ENCODE measurements around the gene CHP1. TPM values are rescaled to one million over a fixed set of nuclear protein-coding genes. Genes with fewer than 3 reads are reported as not detected.

The CHP1 gene
- total RNA-seq, 1 experiment from 2014 or later = 101 TPM

DNA sequence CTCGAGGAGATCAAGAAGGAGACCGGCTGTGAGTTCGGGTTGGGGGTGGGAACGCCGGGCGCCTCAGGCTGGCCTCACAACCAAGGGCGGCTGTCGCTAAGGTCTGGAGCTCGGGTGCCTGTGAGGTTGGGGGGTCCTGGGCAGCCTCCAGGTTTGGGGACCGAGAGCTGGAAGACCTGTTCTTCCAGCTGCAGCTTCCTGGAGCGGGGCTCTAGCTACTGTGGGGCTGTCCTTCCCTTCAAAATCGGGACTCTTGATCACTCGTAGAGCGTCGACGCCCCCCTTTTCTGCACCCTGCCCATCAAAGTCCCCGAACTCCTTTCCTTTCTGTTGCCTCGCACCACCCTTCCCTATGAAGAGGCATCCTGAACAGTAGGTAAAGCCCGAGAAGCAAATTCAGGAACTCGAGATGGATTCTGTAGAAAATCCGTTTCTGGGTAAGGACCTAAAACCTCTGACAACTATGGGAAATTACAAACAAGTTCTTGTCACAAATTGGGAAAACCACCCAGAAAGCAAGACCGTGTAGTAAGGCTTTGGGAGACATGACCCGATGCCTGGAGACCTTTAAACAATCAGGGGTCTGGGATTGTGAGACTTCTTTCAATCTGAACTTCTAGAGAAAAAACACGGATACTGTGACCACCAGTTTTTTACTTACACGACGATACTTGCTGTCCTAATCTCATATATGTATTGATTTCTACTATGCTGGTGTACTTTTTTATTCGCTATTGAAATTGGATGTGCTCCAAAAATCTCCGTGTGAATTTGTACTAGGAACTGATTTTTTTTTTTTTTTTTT, 556 bp downstream of the CHP1 start:
- BruUV-seq (replicated peaks) = TSS peak; percentile 43
- Histone ChIP-seq H3K9me3 (ENCODE audit: control insufficient read depth in 1 of 2, insufficient read depth in 1 of 2, low read depth in 1 of 2, low read length in 2 of 2) (no peaks in the 10 kb centered on the region), H3K9ac (ENCODE audit: low read length) (peak overlapping the region; percentile 79), H3K27ac (ENCODE audit: low read depth, low read length) (peak overlapping the region; percentile 78), H3K79me2 (ENCODE audit: insufficient read depth, low read length) (peaks cover 45% of the 10 kb centered on the region), H3K4me1 (ENCODE audit: control insufficient read depth in 1 of 2, insufficient read depth in 2 of 2, low read length in 2 of 2) (peaks cover 6 to 22% of the 10 kb centered on the region in 2 experiments; a peak in 3 of 4 replicates), H3K4me3 (replicated peaks in 1 of 2; ENCODE audit: low read depth in 1 of 2, low read length in 2 of 2) (peak overlapping the region; percentile 73 to 86), H3K36me3 (ENCODE audit: control insufficient read depth in 1 of 2, insufficient read depth in 2 of 2, low read length in 2 of 2) (no peaks in the 10 kb centered on the region), H4K20me1 (ENCODE audit: insufficient read depth) (no peaks in the 10 kb centered on the region), H3K27me3 (ENCODE audit: insufficient read depth, low read length) (no peaks in the 10 kb centered on the region), H3K4me2 (ENCODE audit: low read length) (peak overlapping the region; percentile 78), H3K9me2 (ENCODE audit: insufficient read depth) (no peaks in the 10 kb centered on the region), H2AFZ (ENCODE audit: low read depth, low read length, poor library complexity, severe bottlenecking) (no peak overlapping the region)
- intact Hi-C loops (cut with micrococcal nuclease) = no loop called here
- RAD21 ChIA-PET (ENCODE audit: low non-redundant PET in 1 of 2, low total read pairs in 2 of 2, uncharacterized antibody in 2 of 2, unreplicated experiment in 2 of 2) = interaction anchor here in 1 of 2 experiments (0.6 to 1.3 kb wide), 2 partner anchors 18 to 118 kb away, joined by 3 to 8 read pairs; no protein-coding TSS in a partner anchor
- CTCF ChIA-PET = interaction anchor here (0.7 to 1.4 kb wide), 4 partner anchors 16 to 326 kb away, joined by 3 to 6 read pairs (median 4); no protein-coding TSS in a partner anchor
- DNase-seq (ENCODE audit: low read depth, low spot score) (no peak), ATAC-seq (peak; percentile 54)
- TF ChIP-seq, protein P1, sequence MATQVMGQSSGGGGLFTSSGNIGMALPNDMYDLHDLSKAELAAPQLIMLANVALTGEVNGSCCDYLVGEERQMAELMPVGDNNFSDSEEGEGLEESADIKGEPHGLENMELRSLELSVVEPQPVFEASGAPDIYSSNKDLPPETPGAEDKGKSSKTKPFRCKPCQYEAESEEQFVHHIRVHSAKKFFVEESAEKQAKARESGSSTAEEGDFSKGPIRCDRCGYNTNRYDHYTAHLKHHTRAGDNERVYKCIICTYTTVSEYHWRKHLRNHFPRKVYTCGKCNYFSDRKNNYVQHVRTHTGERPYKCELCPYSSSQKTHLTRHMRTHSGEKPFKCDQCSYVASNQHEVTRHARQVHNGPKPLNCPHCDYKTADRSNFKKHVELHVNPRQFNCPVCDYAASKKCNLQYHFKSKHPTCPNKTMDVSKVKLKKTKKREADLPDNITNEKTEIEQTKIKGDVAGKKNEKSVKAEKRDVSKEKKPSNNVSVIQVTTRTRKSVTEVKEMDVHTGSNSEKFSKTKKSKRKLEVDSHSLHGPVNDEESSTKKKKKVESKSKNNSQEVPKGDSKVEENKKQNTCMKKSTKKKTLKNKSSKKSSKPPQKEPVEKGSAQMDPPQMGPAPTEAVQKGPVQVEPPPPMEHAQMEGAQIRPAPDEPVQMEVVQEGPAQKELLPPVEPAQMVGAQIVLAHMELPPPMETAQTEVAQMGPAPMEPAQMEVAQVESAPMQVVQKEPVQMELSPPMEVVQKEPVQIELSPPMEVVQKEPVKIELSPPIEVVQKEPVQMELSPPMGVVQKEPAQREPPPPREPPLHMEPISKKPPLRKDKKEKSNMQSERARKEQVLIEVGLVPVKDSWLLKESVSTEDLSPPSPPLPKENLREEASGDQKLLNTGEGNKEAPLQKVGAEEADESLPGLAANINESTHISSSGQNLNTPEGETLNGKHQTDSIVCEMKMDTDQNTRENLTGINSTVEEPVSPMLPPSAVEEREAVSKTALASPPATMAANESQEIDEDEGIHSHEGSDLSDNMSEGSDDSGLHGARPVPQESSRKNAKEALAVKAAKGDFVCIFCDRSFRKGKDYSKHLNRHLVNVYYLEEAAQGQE (IDR thresholded peaks at IDR 0.05; ENCODE audit: low read depth) = no peak
- TF ChIP-seq SIN3A (IDR thresholded peaks at IDR 0.05; ENCODE audit: low read depth) (no peak), POLR2A (IDR thresholded peaks at IDR 0.05; ENCODE audit: borderline replicate concordance, extremely low read depth, insufficient read depth, insufficient read length) (no peak), CBX3 (IDR thresholded peaks at IDR 0.05; ENCODE audit: low read depth) (no peak), EZH2 (IDR thresholded peaks at IDR 0.05) (no peak), YY1 (IDR thresholded peaks at IDR 0.05; ENCODE audit: extremely low read depth, insufficient replicate concordance, low read depth, low read length) (no peak), EZH2phosphoT487 (IDR thresholded peaks at IDR 0.05; ENCODE audit: borderline replicate concordance) (no peak), ZFX (IDR thresholded peaks at IDR 0.05) (no peak), ZNF274 (IDR thresholded peaks at IDR 0.05; ENCODE audit: low read depth, low read length) (no peak), ELF1 (IDR thresholded peaks at IDR 0.05; ENCODE audit: borderline replicate concordance, low read depth) (no peak), POLR2AphosphoS5 (IDR thresholded peaks at IDR 0.05; ENCODE audit: low read depth, low read length) (no peak), EGR1 (IDR thresholded peaks at IDR 0.05; ENCODE audit: low read depth) (no peak), SRF (IDR thresholded peaks at IDR 0.05; ENCODE audit: low read depth) (no peak), SP1 (IDR thresholded peaks at IDR 0.05; ENCODE audit: low read depth) (no peak)
- TF ChIP-seq, protein P2, sequence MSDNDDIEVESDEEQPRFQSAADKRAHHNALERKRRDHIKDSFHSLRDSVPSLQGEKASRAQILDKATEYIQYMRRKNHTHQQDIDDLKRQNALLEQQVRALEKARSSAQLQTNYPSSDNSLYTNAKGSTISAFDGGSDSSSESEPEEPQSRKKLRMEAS (IDR thresholded peaks at IDR 0.05) = no peak
- TF ChIP-seq, protein P3, sequence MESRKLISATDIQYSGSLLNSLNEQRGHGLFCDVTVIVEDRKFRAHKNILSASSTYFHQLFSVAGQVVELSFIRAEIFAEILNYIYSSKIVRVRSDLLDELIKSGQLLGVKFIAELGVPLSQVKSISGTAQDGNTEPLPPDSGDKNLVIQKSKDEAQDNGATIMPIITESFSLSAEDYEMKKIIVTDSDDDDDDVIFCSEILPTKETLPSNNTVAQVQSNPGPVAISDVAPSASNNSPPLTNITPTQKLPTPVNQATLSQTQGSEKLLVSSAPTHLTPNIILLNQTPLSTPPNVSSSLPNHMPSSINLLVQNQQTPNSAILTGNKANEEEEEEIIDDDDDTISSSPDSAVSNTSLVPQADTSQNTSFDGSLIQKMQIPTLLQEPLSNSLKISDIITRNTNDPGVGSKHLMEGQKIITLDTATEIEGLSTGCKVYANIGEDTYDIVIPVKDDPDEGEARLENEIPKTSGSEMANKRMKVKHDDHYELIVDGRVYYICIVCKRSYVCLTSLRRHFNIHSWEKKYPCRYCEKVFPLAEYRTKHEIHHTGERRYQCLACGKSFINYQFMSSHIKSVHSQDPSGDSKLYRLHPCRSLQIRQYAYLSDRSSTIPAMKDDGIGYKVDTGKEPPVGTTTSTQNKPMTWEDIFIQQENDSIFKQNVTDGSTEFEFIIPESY (IDR thresholded peaks at IDR 0.05; ENCODE audit: extremely low read depth, insufficient replicate concordance, low read length) = no peak
- TF ChIP-seq, protein P4, sequence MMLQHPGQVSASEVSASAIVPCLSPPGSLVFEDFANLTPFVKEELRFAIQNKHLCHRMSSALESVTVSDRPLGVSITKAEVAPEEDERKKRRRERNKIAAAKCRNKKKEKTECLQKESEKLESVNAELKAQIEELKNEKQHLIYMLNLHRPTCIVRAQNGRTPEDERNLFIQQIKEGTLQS (IDR thresholded peaks at IDR 0.05) = no peak
- POLR2A ChIA-PET = interaction anchor here (0.7 to 1.5 kb wide), 5 partner anchors 16 to 444 kb away, joined by 3 to 7 read pairs (median 3); partner anchors contain the start of gene CHAC1

Measured in HCT116 (cell line).